H9 (cell line): ENCODE measurements around the gene SPATA6L. TPM values are rescaled to one million over a fixed set of nuclear protein-coding genes. Genes with fewer than 3 reads are reported as not detected.

ENCODE experiments used
- DNase-seq: peaks from one replicate; pipeline ENCODE4 v3.0.0-alpha.2; 2017
- H2AFZ ChIP-seq: one replicate; pipeline ENCODE4 v1.6.1; 2013; ENCODE audit warnings: mild to moderate bottlenecking, low read length, control low read depth, moderate library complexity
- H2AK5ac ChIP-seq: 2 replicates; pipeline ENCODE4 v1.6.1; 2013; ENCODE audit warnings: low read length, control low read depth, mixed read lengths; ENCODE audit not compliant: insufficient read length
- H2BK120ac ChIP-seq: one replicate; pipeline ENCODE4 v1.6.1; 2013; ENCODE audit warnings: low read depth, mild to moderate bottlenecking, low read length, control low read depth, inconsistent platforms; ENCODE audit not compliant: poor library complexity, severe bottlenecking
- H2BK12ac ChIP-seq: 2 replicates; pipeline ENCODE4 v1.6.1; 2013; ENCODE audit warnings: low read length, control low read depth, mixed read lengths, low read depth; ENCODE audit not compliant: insufficient read length
- H2BK15ac ChIP-seq: 2 replicates; pipeline ENCODE4 v1.6.1; 2013; ENCODE audit warnings: low read depth, low read length, control low read depth
- H2BK20ac ChIP-seq: one replicate; pipeline ENCODE4 v1.6.1; 2013; ENCODE audit warnings: low read depth, mild to moderate bottlenecking, low read length, control low read depth, inconsistent platforms; ENCODE audit not compliant: poor library complexity, severe bottlenecking
- H2BK5ac ChIP-seq: 2 replicates; pipeline ENCODE4 v1.6.1; 2013; ENCODE audit warnings: low read length, control low read depth, mixed read lengths; ENCODE audit not compliant: insufficient read length
- H3K14ac ChIP-seq: 2 replicates; pipeline ENCODE4 v1.6.1; 2013; ENCODE audit warnings: low read length, control low read depth; ENCODE audit not compliant: insufficient read depth
- H3K18ac ChIP-seq: 2 replicates; pipeline ENCODE4 v1.6.1; 2013; ENCODE audit warnings: low read depth, mild to moderate bottlenecking, mixed read lengths, low read length, control low read depth; ENCODE audit not compliant: insufficient read length
- H3K23ac ChIP-seq: 2 replicates; pipeline ENCODE4 v1.6.1; 2013; ENCODE audit warnings: low read length, control low read depth, mixed read lengths, low read depth; ENCODE audit not compliant: insufficient read length
- H3K23me2 ChIP-seq: 2 replicates; pipeline ENCODE4 v1.6.1; 2013; ENCODE audit warnings: low read depth, mild to moderate bottlenecking, mixed read lengths, low read length, control low read depth; ENCODE audit not compliant: insufficient read length, poor library complexity, severe bottlenecking
- H3K27ac ChIP-seq: 2 replicates; pipeline ENCODE4 v1.5.1; 2013; ENCODE audit warnings: low read length, control low read depth, mixed read lengths, low read depth; ENCODE audit not compliant: insufficient read length
- H3K27me3 ChIP-seq: 2 replicates; pipeline ENCODE4 v1.6.1; 2013; ENCODE audit warnings: low read length, control low read depth, inconsistent platforms; ENCODE audit not compliant: insufficient read depth
- H3K4ac ChIP-seq: 2 replicates; pipeline ENCODE4 v1.6.1; 2013; ENCODE audit warnings: low read depth, mild to moderate bottlenecking, control low read depth, inconsistent platforms, low read length, moderate library complexity
- H3K4me1 ChIP-seq: 2 replicates; pipeline ENCODE4 v1.6.1; 2013; ENCODE audit warnings: low read length, control low read depth, inconsistent platforms; ENCODE audit not compliant: insufficient read depth
- H3K4me2 ChIP-seq: 2 replicates; pipeline ENCODE4 v1.6.1; 2013; ENCODE audit warnings: low read length, control low read depth, mixed read lengths; ENCODE audit not compliant: insufficient read length, insufficient read depth
- H3K56ac ChIP-seq: 2 replicates; pipeline ENCODE4 v1.6.1; 2013; ENCODE audit warnings: low read depth, mild to moderate bottlenecking, mixed read lengths, low read length, control low read depth; ENCODE audit not compliant: insufficient read length
- H3K79me1 ChIP-seq: 2 replicates; pipeline ENCODE4 v1.6.1; 2013; ENCODE audit warnings: low read depth, mild to moderate bottlenecking, moderate library complexity, low read length, control low read depth, inconsistent platforms; ENCODE audit not compliant: insufficient read depth, poor library complexity, severe bottlenecking
- H3K79me2 ChIP-seq: 2 replicates; pipeline ENCODE4 v1.6.1; 2013; ENCODE audit warnings: low read length, control low read depth, inconsistent platforms; ENCODE audit not compliant: insufficient read depth
- H3K9ac ChIP-seq: 2 replicates; pipeline ENCODE4 v1.6.1; 2013; ENCODE audit warnings: low read length, control low read depth, mixed read lengths; ENCODE audit not compliant: insufficient read length; ENCODE audit errors: extremely low read depth
- H3K9me3 ChIP-seq: one replicate; pipeline ENCODE4 v1.6.1; 2013; ENCODE audit warnings: low read depth, low read length, inconsistent platforms; ENCODE audit not compliant: control insufficient read depth
- H3T11ph ChIP-seq: one replicate; pipeline ENCODE4 v1.6.1; 2013; ENCODE audit warnings: mild to moderate bottlenecking, low read length, control low read depth, inconsistent platforms
- H4K20me1 ChIP-seq: one replicate; pipeline ENCODE4 v1.6.1; 2013; ENCODE audit not compliant: control insufficient read depth, insufficient read length, insufficient read depth
- H4K5ac ChIP-seq: 2 replicates; pipeline ENCODE4 v1.6.1; 2013; ENCODE audit warnings: low read depth, mild to moderate bottlenecking, mixed read lengths, low read length, control low read depth; ENCODE audit not compliant: insufficient read length
- H4K8ac ChIP-seq: replicated peaks from 2 replicates; pipeline ENCODE4 v1.6.1; 2013; ENCODE audit warnings: low read length, control low read depth, mixed read lengths, low read depth; ENCODE audit not compliant: insufficient read length
- H4K91ac ChIP-seq: 2 replicates; pipeline ENCODE4 v1.6.1; 2013; ENCODE audit warnings: low read depth, mild to moderate bottlenecking, moderate library complexity, mixed read lengths, low read length, control low read depth; ENCODE audit not compliant: insufficient read length
- H3K27ac Mint-ChIP-seq, 3 experiments: 2 replicates in 2 of 3; 3 replicates in 1 of 3; pipeline ENCODE4 v1.8.0; 2020 to 2021; ENCODE audit warnings: mixed read lengths in 3 of 3, mild to moderate bottlenecking in 1 of 3, moderate library complexity in 1 of 3
- H3K27me3 Mint-ChIP-seq: 2 replicates; pipeline ENCODE4 v1.8.0; 2021; ENCODE audit warnings: low read depth, mild to moderate bottlenecking, moderate library complexity, mixed read lengths
- H3K36me3 Mint-ChIP-seq, 3 experiments: 2 replicates in 2 of 3; 3 replicates in 1 of 3; pipeline ENCODE4 v1.8.0; 2020 to 2021; ENCODE audit warnings: low read depth in 3 of 3, mixed read lengths in 3 of 3; ENCODE audit not compliant: insufficient read depth in 1 of 3
- H3K4me1 Mint-ChIP-seq, 2 experiments: 2 replicates each; pipeline ENCODE4 v1.8.0; 2020; ENCODE audit warnings: mixed read lengths in 2 of 2
- H3K4me3 Mint-ChIP-seq, 2 experiments: 2 replicates in 1 of 2; 3 replicates in 1 of 2; pipeline ENCODE4 v1.8.0; 2020 to 2021; ENCODE audit warnings: mild to moderate bottlenecking in 2 of 2, mixed read lengths in 2 of 2, moderate library complexity in 1 of 2
- H3K9me3 Mint-ChIP-seq, 2 experiments: 2 replicates in 1 of 2; 3 replicates in 1 of 2; pipeline ENCODE4 v1.8.0; 2020; ENCODE audit warnings: mild to moderate bottlenecking in 2 of 2, mixed read lengths in 2 of 2, moderate library complexity in 1 of 2
- WGBS: extraction: QIAGEN DNeasy Blood & Tissue Kit; methylation state at CpG from one replicate; pipeline ENCODE4 v1.1.7; 2013; ENCODE audit warnings: missing lambda C conversion rate, low lambda C conversion rate, mixed read lengths; ENCODE audit not compliant: insufficient read length; ENCODE audit errors: extremely low coverage; 5-methylcytosine and 5-hydroxymethylcytosine counted together
- total RNA-seq: library from RNA; stranded (reverse); gene quantifications from 2 replicates; pipeline ENCODE4 v1.2.1, GENCODE V29; 2021
- TF ChIP-seq, protein P1 (sequence below): fragments of 200-600 bp; sonication (generic); conservative IDR thresholded peaks from 3 replicates; pipeline ENCODE4 v1.8.0; 2021; ENCODE audit warnings: antibody characterized with exemption, mild to moderate bottlenecking

The SPATA6L gene
- total RNA-seq, 1 experiment from 2014 or later: 0.87 TPM

DNA sequence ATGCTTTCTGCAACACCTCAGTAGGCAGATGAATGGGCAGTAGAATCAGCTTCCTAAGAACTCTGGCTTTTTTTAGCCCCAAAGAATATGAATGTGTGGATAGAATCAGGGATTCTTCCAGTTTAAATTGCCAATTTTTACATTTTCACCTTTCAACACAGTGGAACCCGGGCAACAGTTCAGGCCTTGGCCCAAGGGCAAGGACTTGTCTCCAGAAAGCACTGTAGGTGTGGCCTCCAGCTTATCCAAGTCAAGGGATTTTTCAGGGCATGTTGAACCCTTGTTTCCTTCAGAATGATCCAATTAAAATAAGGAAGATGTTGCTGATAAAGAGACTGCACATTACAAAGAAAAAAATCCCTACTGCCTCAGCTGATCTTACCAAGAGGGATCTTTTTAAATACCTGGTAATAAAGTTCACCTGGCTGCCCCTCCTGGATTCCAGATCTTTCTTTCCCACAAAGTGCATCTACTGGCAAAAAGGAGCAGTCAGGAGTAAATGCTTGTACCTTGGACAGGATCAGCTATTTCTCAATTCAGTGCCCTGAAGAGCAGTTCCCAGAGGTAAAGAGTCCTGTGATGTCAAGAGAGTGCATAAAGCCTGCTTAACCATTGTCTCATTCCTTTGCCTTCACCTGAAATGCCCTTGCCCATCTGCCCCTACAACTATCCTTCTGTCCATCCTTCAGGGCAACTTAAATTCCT, 84.3 kb downstream of the SPATA6L start:
- Histone ChIP-seq H2BK12ac (no peak overlapping the region), H3K4ac (no peak overlapping the region), H3K23me2 (no peaks in the 10 kb centered on the region), H3K18ac (no peak overlapping the region), H3K27ac (no peak overlapping the region), H3T11ph (no peak overlapping the region), H3K79me1 (no peaks in the 10 kb centered on the region), H3K9ac (no peak overlapping the region), H3K27me3 (no peaks in the 10 kb centered on the region), H3K4me1 (no peaks in the 10 kb centered on the region), H2BK20ac (no peak overlapping the region), H2AFZ (no peak overlapping the region), H3K23ac (no peak overlapping the region), H4K20me1 (no peaks in the 10 kb centered on the region), H4K91ac (no peak overlapping the region), H4K5ac (no peak overlapping the region), H3K14ac (no peak overlapping the region), H3K9me3 (no peaks in the 10 kb centered on the region), H3K4me2 (no peak overlapping the region), H2AK5ac (no peak overlapping the region), H3K56ac (no peak overlapping the region), H3K79me2 (no peaks in the 10 kb centered on the region), H2BK15ac (no peak overlapping the region), H2BK120ac (no peak overlapping the region), H2BK5ac (no peak overlapping the region), H4K8ac (no peak overlapping the region)
- no peaks in the 10 kb centered on the region for H3K27me3 Mint-ChIP-seq
- no peak overlapping the region for H3K27ac Mint-ChIP-seq
- no peaks in the 10 kb centered on the region for H3K4me1 Mint-ChIP-seq
- no peaks in the 10 kb centered on the region for H3K9me3 Mint-ChIP-seq
- no peak for DNase-seq
- TF ChIP-seq, protein P1, sequence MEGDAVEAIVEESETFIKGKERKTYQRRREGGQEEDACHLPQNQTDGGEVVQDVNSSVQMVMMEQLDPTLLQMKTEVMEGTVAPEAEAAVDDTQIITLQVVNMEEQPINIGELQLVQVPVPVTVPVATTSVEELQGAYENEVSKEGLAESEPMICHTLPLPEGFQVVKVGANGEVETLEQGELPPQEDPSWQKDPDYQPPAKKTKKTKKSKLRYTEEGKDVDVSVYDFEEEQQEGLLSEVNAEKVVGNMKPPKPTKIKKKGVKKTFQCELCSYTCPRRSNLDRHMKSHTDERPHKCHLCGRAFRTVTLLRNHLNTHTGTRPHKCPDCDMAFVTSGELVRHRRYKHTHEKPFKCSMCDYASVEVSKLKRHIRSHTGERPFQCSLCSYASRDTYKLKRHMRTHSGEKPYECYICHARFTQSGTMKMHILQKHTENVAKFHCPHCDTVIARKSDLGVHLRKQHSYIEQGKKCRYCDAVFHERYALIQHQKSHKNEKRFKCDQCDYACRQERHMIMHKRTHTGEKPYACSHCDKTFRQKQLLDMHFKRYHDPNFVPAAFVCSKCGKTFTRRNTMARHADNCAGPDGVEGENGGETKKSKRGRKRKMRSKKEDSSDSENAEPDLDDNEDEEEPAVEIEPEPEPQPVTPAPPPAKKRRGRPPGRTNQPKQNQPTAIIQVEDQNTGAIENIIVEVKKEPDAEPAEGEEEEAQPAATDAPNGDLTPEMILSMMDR: no peak
- no CpG with 5 or more reads among the region's 1 CpG for WGBS
- H3K36me3 Mint-ChIP-seq: peaks cover 0 to 5% (median 0%) of the 10 kb centered on the region in 3 experiments; a peak in 2 of 7 replicates
- no peak overlapping the region for H3K4me3 Mint-ChIP-seq
